Tibial artery (tissue), 4 donors: ENCODE measurements around the gene PARVA.
"Not testable (repeated sequence)": the region's sequence is repeated elsewhere in the genome, so short reads cannot be mapped to it uniquely, and the experiment has no call there.

Source experiments
- DNase-seq, 2 donors: peaks; one replicate each; pipeline ENCODE4 v3.0.0-alpha.2; 2019
- H3K27ac ChIP-seq, 2 donors: fragments of 200-600 bp; sonication (generic) in 1 of 2; 1 replicate in 1 of 2; 2 replicates in 1 of 2; pipeline ENCODE4 v1.5.1; 2018 to 2019; ENCODE audit warnings: mild to moderate bottlenecking in 1 of 2
- H3K27me3 ChIP-seq, 2 donors: fragments of 200-600 bp; sonication (generic) in 1 of 2; one replicate each; pipeline versions ENCODE4 v1.5.1 to v1.6.0; 2016 to 2019
- H3K36me3 ChIP-seq, 3 donors: fragments of 200-600 bp; sonication (generic) in 2 of 3; one replicate each; pipeline ENCODE4 v1.5.1; 2016 to 2019; ENCODE audit warnings: mild to moderate bottlenecking in 2 of 3
- H3K4me1 ChIP-seq, 4 donors: fragments of 200-600 bp; sonication (generic) in 2 of 4; 1 replicate in 3 of 4; 2 replicates in 1 of 4; pipeline ENCODE4 v1.5.1; 2016 to 2019
- H3K4me3 ChIP-seq, 2 donors: fragments of 200-600 bp; sonication (generic) in 1 of 2; 1 replicate in 1 of 2; 2 replicates in 1 of 2; pipeline ENCODE4 v1.5.1; 2018 to 2019; ENCODE audit warnings: mild to moderate bottlenecking in 2 of 2
- H3K9me3 ChIP-seq, 3 donors: fragments of 200-600 bp; sonication (generic) in 1 of 3; one replicate each; pipeline ENCODE4 v1.5.1; 2016 to 2019
- intact Hi-C: fragments of 100-400 bp; cut with DNase I; formaldehyde crosslinking; loops from one replicate; pipeline ENCODE4 v1.15.0; 2023; ENCODE audit warnings: low total_unique reads
- TF ChIP-seq, protein P1 (sequence below), 2 experiments: fragments of 200-600 bp in 1 of 2; fragments of 450-650 bp in 1 of 2; IDR thresholded peaks; one replicate each; pipeline ENCODE4 v1.5.1; 2017 to 2019; ENCODE audit warnings: antibody characterized with exemption in 2 of 2, mild to moderate bottlenecking in 1 of 2, moderate library complexity in 1 of 2

The PARVA gene

GRCh38 chr11:12358302-12359188 is 18.8 kb upstream of the PARVA start:
- TF ChIP-seq, protein P1, sequence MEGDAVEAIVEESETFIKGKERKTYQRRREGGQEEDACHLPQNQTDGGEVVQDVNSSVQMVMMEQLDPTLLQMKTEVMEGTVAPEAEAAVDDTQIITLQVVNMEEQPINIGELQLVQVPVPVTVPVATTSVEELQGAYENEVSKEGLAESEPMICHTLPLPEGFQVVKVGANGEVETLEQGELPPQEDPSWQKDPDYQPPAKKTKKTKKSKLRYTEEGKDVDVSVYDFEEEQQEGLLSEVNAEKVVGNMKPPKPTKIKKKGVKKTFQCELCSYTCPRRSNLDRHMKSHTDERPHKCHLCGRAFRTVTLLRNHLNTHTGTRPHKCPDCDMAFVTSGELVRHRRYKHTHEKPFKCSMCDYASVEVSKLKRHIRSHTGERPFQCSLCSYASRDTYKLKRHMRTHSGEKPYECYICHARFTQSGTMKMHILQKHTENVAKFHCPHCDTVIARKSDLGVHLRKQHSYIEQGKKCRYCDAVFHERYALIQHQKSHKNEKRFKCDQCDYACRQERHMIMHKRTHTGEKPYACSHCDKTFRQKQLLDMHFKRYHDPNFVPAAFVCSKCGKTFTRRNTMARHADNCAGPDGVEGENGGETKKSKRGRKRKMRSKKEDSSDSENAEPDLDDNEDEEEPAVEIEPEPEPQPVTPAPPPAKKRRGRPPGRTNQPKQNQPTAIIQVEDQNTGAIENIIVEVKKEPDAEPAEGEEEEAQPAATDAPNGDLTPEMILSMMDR (IDR thresholded peaks at IDR 0.05), result no peak
- Histone ChIP-seq H3K36me3 (no peaks in the 10 kb centered on the region), H3K27ac (no peak overlapping the region), H3K27me3 (no peaks in the 10 kb centered on the region), H3K9me3 (no peaks in the 10 kb centered on the region), H3K4me1 (no peaks in the 10 kb centered on the region), H3K4me3 (no peak overlapping the region)
- intact Hi-C loops, result no loop called here
- no peak for DNase-seq

DNA sequence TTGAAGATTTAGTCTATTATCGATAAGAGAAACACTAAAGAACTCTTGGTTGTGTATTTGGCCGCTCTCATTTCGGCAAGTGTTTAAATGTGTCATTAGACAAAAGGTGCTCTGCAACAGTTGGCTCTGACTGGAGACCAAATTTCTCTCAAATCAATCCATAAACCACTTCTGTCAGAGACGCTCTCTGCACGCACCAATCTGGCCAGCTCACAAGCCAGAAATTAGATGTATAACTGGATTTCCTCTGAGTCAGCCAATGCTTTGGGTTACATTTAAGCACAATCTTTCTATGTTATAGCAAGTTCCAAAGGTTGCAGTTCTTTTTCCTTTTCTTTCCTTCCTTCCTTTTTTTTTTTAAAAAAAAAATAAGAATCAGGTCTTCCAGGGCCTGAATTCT is 17.6 kb upstream of the PARVA start:
- Histone ChIP-seq H3K9me3 (no peaks in the 10 kb centered on the region), H3K4me1 (no peaks in the 10 kb centered on the region), H3K4me3 (no peak overlapping the region), H3K27me3 (no peaks in the 10 kb centered on the region), H3K27ac (no peak overlapping the region), H3K36me3 (no peaks in the 10 kb centered on the region)
- DNase-seq, result no peak
- TF ChIP-seq, protein P1 (IDR thresholded peaks at IDR 0.05), result no peak
- intact Hi-C loops, result no loop called here

GRCh38 chr11:12361682-12362081 is 15.7 kb upstream of the PARVA start:
- intact Hi-C loops, result no loop called here
- no peak overlapping the region for H3K27ac ChIP-seq
- no peaks in the 10 kb centered on the region for H3K9me3 ChIP-seq
- TF ChIP-seq, protein P1 (IDR thresholded peaks at IDR 0.05), result no peak
- H3K36me3 ChIP-seq, result no peaks in the 10 kb centered on the region
- no peak for DNase-seq
- H3K4me1 ChIP-seq, result no peaks in the 10 kb centered on the region
- no peaks in the 10 kb centered on the region for H3K27me3 ChIP-seq
- no peak overlapping the region for H3K4me3 ChIP-seq

DNA sequence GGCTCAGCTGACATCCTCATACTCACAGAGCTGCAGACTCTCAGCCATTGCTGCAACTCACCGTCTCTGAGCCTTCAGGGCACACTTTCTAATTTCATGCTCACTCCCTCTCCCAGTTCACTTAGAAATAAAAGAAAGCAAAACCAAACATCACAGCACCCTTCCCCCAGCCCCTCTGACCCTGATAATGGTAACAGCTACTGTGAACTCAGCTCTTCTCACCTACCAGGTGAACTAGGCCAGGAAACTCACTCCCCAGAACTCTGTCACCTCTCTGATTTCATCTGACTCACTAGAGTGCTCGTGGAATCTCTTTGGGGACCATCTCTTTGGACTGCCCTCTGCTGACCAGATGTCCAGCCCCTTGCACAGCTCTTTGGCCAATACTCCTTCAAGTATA is 14.5 kb upstream of the PARVA start:
- TF ChIP-seq, protein P1 (IDR thresholded peaks at IDR 0.05), result no peak
- intact Hi-C loops, result no loop called here
- Histone ChIP-seq H3K27me3 (no peaks in the 10 kb centered on the region), H3K4me1 (no peaks in the 10 kb centered on the region), H3K4me3 (no peak overlapping the region), H3K9me3 (no peaks in the 10 kb centered on the region), H3K36me3 (no peaks in the 10 kb centered on the region), H3K27ac (no peak overlapping the region)
- no peak for DNase-seq

DNA sequence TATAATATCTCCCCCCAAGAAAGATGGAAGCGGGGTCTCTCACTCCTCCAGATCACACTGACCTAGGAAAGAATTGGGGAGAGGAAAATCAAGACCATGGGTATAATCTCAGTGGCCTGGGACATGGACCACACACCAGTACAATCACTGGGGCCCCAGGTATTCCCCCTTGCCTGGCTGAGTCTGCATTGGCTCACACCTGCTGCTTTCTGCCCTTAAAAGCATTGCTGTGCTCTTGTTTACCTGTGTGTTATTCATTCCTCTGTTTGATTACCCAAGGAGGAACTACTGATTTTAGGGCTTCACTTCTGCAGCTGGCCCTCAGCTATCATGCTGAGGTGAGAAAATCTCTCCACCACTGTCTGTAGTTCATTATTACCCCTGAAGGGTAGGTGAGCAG is 14.0 kb upstream of the PARVA start:
- TF ChIP-seq, protein P1 (IDR thresholded peaks at IDR 0.05), result no peak
- Histone ChIP-seq H3K27me3 (no peaks in the 10 kb centered on the region), H3K36me3 (no peaks in the 10 kb centered on the region), H3K9me3 (no peaks in the 10 kb centered on the region), H3K27ac (no peak overlapping the region), H3K4me1 (no peaks in the 10 kb centered on the region), H3K4me3 (no peak overlapping the region)
- no peak for DNase-seq
- intact Hi-C loops, result no loop called here

DNA sequence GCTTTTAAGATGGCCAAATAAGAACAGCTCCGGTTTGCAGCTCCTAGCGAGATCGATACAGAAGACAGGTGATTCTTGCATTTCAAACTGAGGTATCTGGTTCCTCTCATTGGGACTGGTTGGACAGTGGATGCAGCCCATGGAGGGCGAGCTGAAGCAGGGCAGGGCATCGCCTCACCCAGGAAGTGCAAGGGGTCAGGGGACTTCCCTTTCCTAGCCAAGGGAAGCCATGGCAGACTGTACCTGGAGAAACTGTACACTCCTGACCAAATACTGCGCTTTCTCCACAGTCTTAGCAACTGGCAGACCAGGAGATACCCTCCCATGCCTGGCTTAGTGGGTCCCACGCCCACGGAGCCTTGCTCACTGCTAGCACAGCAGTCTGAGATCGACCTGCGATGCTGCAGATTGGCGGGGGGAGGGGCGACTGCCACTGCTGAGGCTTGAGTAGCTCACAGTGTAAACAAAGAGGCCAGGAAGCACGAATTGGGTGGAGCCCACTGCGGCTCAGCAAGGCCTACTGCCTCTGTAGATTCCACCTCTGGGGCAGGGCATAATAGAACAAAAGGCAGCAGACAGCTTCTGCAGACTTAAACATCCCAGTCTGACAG is 11.3 kb upstream of the PARVA start:
- H3K27ac ChIP-seq, intact Hi-C loops, H3K4me1 ChIP-seq, DNase-seq, H3K36me3 ChIP-seq, H3K9me3 ChIP-seq, H3K27me3 ChIP-seq, H3K4me3 ChIP-seq: not testable (repeated sequence)

DNA sequence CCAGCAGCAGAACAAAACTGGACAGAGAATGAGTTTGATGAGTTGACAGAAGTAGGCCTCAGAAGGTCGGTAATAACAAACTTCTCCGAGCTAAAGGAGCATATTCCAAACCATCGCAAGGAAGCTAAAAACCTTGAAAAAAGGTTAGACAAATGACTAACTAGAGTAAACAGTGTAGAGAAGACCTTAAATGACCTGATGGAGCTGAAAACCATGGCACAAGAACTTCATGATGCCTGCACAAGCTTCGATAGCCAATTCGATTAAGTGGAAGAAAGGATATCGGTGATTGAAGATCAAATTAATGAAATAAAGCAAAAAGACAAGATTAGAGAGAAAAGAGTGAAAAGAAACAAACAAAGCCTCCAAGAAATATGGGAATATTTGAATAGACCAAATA is 10.3 kb upstream of the PARVA start:
- H3K4me3 ChIP-seq, DNase-seq, intact Hi-C loops: not testable (repeated sequence)

More for the DNA sequence above, 10.3 kb upstream of the PARVA start:
- not testable (repeated sequence) for H3K36me3 ChIP-seq, H3K9me3 ChIP-seq, H3K27ac ChIP-seq, H3K4me1 ChIP-seq, H3K27me3 ChIP-seq
